ENCODE results near the gene DENND11. TPM values are rescaled to one million over a fixed set of nuclear protein-coding genes. Genes with fewer than 3 reads are reported as not detected.

The DENND11 gene, protein sequence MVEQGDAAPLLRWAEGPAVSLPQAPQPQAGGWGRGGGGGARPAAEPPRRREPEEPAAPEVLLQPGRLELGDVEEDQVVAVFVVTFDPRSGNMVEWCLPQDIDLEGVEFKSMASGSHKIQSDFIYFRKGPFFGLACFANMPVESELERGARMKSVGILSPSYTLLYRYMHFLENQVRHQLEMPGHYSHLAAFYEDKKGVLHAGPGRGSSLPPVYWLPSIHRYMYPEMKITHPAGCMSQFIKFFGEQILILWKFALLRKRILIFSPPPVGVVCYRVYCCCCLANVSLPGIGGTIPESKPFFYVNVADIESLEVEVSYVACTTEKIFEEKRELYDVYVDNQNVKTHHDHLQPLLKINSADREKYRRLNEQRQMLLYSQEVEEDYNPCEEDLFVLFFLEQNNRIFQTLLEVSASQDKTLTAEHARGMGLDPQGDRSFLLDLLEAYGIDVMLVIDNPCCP
- total RNA-seq = 10 to 100 TPM; 40.7 to 77.9 (median 53.6) TPM
- polyA plus RNA-seq = 10 to 100 TPM; 15.1 to 19.4 TPM
- total RNA-seq = 221 reads per million, percentile 94 among the genes with 10 or more reads in this experiment

DNA sequence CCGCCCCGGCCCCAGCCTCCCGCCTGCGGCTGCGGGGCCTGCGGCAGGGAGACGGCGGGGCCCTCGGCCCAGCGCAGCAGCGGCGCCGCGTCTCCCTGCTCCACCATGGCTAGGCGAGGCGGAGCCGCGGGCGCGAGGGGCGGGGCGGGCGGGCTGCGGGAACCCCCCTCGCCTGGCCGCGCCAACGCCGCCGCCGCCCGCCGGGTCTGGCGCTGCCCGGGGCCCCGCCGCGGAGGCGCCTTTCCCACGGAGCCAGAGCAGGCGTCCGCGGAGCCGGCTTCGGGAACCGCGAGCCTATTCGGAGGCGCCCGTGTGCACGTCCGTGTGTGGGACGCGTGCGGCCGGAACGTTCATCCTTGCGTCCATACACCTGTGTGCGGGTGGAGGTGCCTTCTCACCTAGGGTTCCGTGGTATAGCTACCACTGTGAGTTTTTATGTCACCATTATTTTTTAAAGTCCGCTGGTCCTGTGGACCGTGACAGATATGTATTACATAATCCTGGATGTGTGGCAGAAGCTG, at the start of gene DENND11:
TSS of gene DENND11 (minus strand) at position 120 of the 521 bp plus-strand sequence. CDS start at position 107, 13 bp downstream.
- Mint-ChIP-seq H3K4me1 (peaks cover 39 to 51% (median 45%) of the 10 kb centered on the region in 7 donors), H3K36me3 (peaks cover 0 to 10% (median 0%) of the 10 kb centered on the region in 5 donors), H3K27me3 (peaks cover 0 to 16% (median 0%) of the 10 kb centered on the region in 5 donors), H3K4me3 (peak within 1 kb of the TSS; percentile 80 to 95 (median 88)), H3K9me3 (no peaks in the 10 kb centered on the region), H3K27ac (peak within 1 kb of the TSS; percentile 77 to 98 (median 91))
- ChIA-PET CTCF (interaction anchor here (1.6 to 2.7 kb wide), 2 partner anchors 36 to 47 kb away, joined by 5 to 19 read pairs; partner anchors contain the start of gene SSBP1), POLR2A (interaction anchor here (0.6 to 4.0 kb wide), 2 partner anchors 32 to 36 kb away, joined by 3 to 59 read pairs; partner anchors contain the start of gene SSBP1)
- Histone ChIP-seq H3K27ac (ENCODE audit: low read depth, low read length) (peak within 1 kb of the TSS; percentile 90), H3K27me3 (ENCODE audit: control insufficient read depth in 2 of 2, insufficient read depth in 2 of 2, low read length in 2 of 2) (no peaks in the 10 kb centered on the region), H3K4me1 (ENCODE audit: control insufficient read depth in 2 of 2, insufficient read depth in 2 of 2, low read length in 2 of 2) (peaks cover 7 to 19% of the 10 kb centered on the region in 2 donors), H3K36me3 (ENCODE audit: control insufficient read depth in 2 of 3, insufficient read depth in 3 of 3, low read length in 3 of 3) (no peaks in the 10 kb centered on the region), H3K4me3 (ENCODE audit: low read length) (peak within 1 kb of the TSS; percentile 77), H3K9me3 (ENCODE audit: control insufficient read depth in 2 of 3, low read length in 3 of 3) (no peaks in the 10 kb centered on the region)
- DNase-seq = peak; percentile 24 to 71 (median 52)
- intact Hi-C loops (cut with micrococcal nuclease) = loop anchor here in 1 of 2 donors (1.0 to 5.0 kb wide), 3 partner anchors 9 to 1223 kb away; partner anchors contain the start of genes BRAF and MKRN1
- ATAC-seq = peak; percentile 84

DNA sequence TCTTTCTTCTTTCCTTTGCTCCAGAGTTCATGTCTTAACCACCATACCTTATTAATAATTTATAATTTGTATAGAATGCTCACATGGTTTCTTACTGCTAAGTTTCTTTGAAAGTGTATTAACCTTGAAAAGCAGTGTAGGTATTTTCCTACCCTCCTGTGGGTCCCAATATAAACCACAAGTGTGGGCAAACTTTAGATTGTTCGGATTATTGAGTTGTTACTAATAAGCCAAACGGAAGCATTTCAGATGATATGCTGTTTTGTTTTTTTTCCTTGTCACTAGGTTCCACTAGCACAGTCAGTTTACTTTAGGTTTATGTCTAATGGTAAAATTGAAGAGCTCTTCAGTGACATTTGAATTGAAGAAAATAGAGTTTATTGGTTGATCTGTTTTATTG, 46.4 kb upstream of the DENND11 start:
- H3K36me3 Mint-ChIP-seq = peaks cover 39 to 79% (median 68%) of the 10 kb centered on the region in 5 donors
- Histone ChIP-seq H3K9me3 (ENCODE audit: control insufficient read depth in 2 of 3, low read length in 3 of 3) (peaks cover 0 to 12% (median 0%) of the 10 kb centered on the region in 3 experiments), H3K4me1 (ENCODE audit: control insufficient read depth in 2 of 2, insufficient read depth in 2 of 2, low read length in 2 of 2) (no peaks in the 10 kb centered on the region), H3K36me3 (ENCODE audit: control insufficient read depth in 2 of 3, insufficient read depth in 3 of 3, low read length in 3 of 3) (peaks cover 38 to 85% (median 49%) of the 10 kb centered on the region in 3 experiments), H3K27ac (ENCODE audit: low read depth, low read length) (no peak overlapping the region), H3K27me3 (ENCODE audit: control insufficient read depth in 2 of 2, insufficient read depth in 2 of 2, low read length in 2 of 2) (no peaks in the 10 kb centered on the region), H3K4me3 (ENCODE audit: low read length) (no peak overlapping the region)
- POLR2A ChIA-PET = interaction anchor here (0.9 kb wide), 1 partner anchor 10 kb away, joined by 3 read pairs; no protein-coding TSS in a partner anchor
- no peak overlapping the region for H3K4me3 Mint-ChIP-seq
- H3K27ac Mint-ChIP-seq = no peak overlapping the region
- peaks cover 0 to 36% (median 19%) of the 10 kb centered on the region in 11 donors for H3K9me3 Mint-ChIP-seq
- H3K27me3 Mint-ChIP-seq = no peaks in the 10 kb centered on the region
- DNase-seq = no peak
- intact Hi-C loops (cut with micrococcal nuclease) = no loop called here
- H3K4me1 Mint-ChIP-seq = peaks cover 4 to 12% (median 8%) of the 10 kb centered on the region in 7 donors
- ATAC-seq = no peak
- CTCF ChIA-PET = no interaction called here

DNA sequence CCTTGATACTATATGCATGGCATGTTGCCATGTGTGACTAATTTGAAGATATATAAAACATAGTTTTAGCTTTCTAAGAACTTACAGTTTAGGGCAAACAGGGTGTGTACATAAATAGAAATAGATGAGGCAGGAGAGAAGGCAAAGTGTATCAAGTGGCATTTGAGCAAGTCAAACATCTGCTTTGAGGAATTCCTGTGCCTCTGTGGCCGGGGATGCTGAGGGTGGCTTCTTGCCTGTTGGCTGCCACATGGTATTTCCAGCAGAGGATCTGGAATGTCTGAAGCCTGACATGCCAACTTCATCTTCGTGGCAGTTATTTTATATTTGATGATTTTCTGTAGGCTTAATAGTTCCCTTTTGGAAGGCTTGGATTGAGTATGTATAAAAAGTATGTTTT, 42.2 kb upstream of the DENND11 start:
- Histone ChIP-seq H3K4me1 (ENCODE audit: control insufficient read depth in 2 of 2, insufficient read depth in 2 of 2, low read length in 2 of 2) (peaks cover 8 to 16% of the 10 kb centered on the region in 2 donors), H3K4me3 (ENCODE audit: low read length) (no peak overlapping the region), H3K27me3 (ENCODE audit: control insufficient read depth in 2 of 2, insufficient read depth in 2 of 2, low read length in 2 of 2) (no peaks in the 10 kb centered on the region), H3K36me3 (ENCODE audit: control insufficient read depth in 2 of 3, insufficient read depth in 3 of 3, low read length in 3 of 3) (peaks cover 26 to 75% (median 30%) of the 10 kb centered on the region in 3 experiments), H3K27ac (ENCODE audit: low read depth, low read length) (no peak overlapping the region), H3K9me3 (ENCODE audit: control insufficient read depth in 2 of 3, low read length in 3 of 3) (no peaks in the 10 kb centered on the region)
- CTCF ChIA-PET = no interaction called here
- peaks cover 19 to 60% (median 43%) of the 10 kb centered on the region in 5 donors for H3K36me3 Mint-ChIP-seq
- DNase-seq (no peak), ATAC-seq (no peak)
- peaks cover 0 to 2% (median 0%) of the 10 kb centered on the region in 11 donors for H3K9me3 Mint-ChIP-seq
- peaks cover 19 to 48% (median 45%) of the 10 kb centered on the region in 7 donors for H3K4me1 Mint-ChIP-seq
- POLR2A ChIA-PET = no interaction called here
- no peak overlapping the region for H3K4me3 Mint-ChIP-seq
- H3K27me3 Mint-ChIP-seq = no peaks in the 10 kb centered on the region
- no peak overlapping the region for H3K27ac Mint-ChIP-seq
- intact Hi-C loops (cut with micrococcal nuclease) = no loop called here

DNA sequence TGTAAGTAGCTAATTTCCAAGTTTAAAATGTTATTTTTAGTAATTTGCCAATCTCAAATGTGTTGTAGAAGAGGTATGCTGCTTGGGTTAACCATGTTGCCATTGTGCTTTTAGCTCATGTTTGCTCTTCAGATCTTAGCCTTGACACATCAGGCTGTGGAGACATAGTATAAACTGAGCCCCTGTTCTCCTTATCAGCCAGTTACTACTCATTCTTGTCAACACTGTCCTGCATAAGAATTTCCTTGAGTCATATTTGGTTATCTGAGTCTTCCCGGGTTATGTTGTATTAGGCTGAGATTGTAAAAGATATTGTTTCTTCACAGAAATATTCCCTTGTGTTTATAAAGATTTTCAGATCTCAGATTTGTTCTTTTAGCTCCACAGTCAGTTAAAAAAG, 40.3 kb upstream of the DENND11 start:
- H3K4me3 Mint-ChIP-seq = no peak overlapping the region
- peaks cover 21 to 65% (median 22%) of the 10 kb centered on the region in 3 experiments for H3K36me3 ChIP-seq (ENCODE audit: control insufficient read depth in 2 of 3, insufficient read depth in 3 of 3, low read length in 3 of 3)
- ChIA-PET CTCF (interaction anchor here (0.6 to 0.7 kb wide), 2 partner anchors 44 to 1185 kb away, joined by 3 read pairs; no protein-coding TSS in a partner anchor), POLR2A (interaction anchor here (0.8 kb wide), 1 partner anchor 191 kb away, joined by 3 read pairs; the partner anchor contains the start of gene AGK)
- peaks cover 22 to 56% (median 36%) of the 10 kb centered on the region in 5 donors for H3K36me3 Mint-ChIP-seq
- H3K4me1 Mint-ChIP-seq = peaks cover 22 to 65% (median 63%) of the 10 kb centered on the region in 7 donors
- DNase-seq = no peak
- no peaks in the 10 kb centered on the region for H3K27me3 Mint-ChIP-seq
- H3K9me3 Mint-ChIP-seq = peaks cover 0 to 2% (median 0%) of the 10 kb centered on the region in 11 donors
- intact Hi-C loops (cut with micrococcal nuclease) = no loop called here
- no peak for ATAC-seq
- no peak overlapping the region for H3K4me3 ChIP-seq (ENCODE audit: low read length)
- no peaks in the 10 kb centered on the region for H3K27me3 ChIP-seq (ENCODE audit: control insufficient read depth in 2 of 2, insufficient read depth in 2 of 2, low read length in 2 of 2)
- H3K27ac Mint-ChIP-seq = peak overlapping the region in 1 of 9 donors; percentile 10
- H3K27ac ChIP-seq (ENCODE audit: low read depth, low read length) = no peak overlapping the region
- no peaks in the 10 kb centered on the region for H3K9me3 ChIP-seq (ENCODE audit: control insufficient read depth in 2 of 3, low read length in 3 of 3)
- H3K4me1 ChIP-seq (ENCODE audit: control insufficient read depth in 2 of 2, insufficient read depth in 2 of 2, low read length in 2 of 2) = peaks cover 15 to 21% of the 10 kb centered on the region in 2 donors

DNA sequence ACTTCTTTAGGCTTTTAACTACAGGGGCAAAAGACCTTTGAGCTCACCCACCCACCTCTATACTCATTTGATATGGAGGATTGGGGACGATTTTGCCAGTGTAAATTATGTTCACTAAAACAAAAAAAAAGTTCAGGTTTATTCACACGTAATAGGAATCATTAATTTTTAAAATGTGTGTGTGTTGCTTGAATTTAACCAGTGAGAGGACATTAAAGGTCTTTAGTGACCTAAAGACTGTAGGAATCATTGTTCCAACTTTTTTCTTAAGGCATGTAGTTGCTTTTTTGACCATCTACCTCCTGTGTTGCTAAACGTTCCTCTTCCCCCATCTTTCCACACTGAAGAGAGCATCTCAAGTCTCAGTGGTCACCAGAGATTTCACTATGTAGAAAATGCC, 37.3 kb upstream of the DENND11 start:
- Mint-ChIP-seq H3K27me3 (no peaks in the 10 kb centered on the region), H3K4me3 (peak overlapping the region; percentile 76 to 99 (median 94)), H3K36me3 (peaks cover 22 to 35% (median 28%) of the 10 kb centered on the region in 5 donors), H3K27ac (peak overlapping the region; percentile 58 to 97 (median 87)), H3K4me1 (peaks cover 25 to 74% (median 67%) of the 10 kb centered on the region in 7 donors), H3K9me3 (peaks cover 0 to 2% (median 0%) of the 10 kb centered on the region in 11 donors)
- ATAC-seq = no peak
- Histone ChIP-seq H3K27ac (ENCODE audit: low read depth, low read length) (peak overlapping the region; percentile 77), H3K4me1 (ENCODE audit: control insufficient read depth in 2 of 2, insufficient read depth in 2 of 2, low read length in 2 of 2) (peaks cover 21 to 22% of the 10 kb centered on the region in 2 donors), H3K27me3 (ENCODE audit: control insufficient read depth in 2 of 2, insufficient read depth in 2 of 2, low read length in 2 of 2) (no peaks in the 10 kb centered on the region), H3K9me3 (ENCODE audit: control insufficient read depth in 2 of 3, low read length in 3 of 3) (no peaks in the 10 kb centered on the region), H3K4me3 (ENCODE audit: low read length) (peak overlapping the region; percentile 84), H3K36me3 (ENCODE audit: control insufficient read depth in 2 of 3, insufficient read depth in 3 of 3, low read length in 3 of 3) (peaks cover 11 to 40% (median 16%) of the 10 kb centered on the region in 3 experiments)
- no peak for DNase-seq
- POLR2A ChIA-PET = interaction anchor here (1.2 to 5.7 kb wide), 4 partner anchors 37 to 725 kb away, joined by 3 to 59 read pairs (median 12); partner anchors contain the start of genes DENND11 and MRPS33
- CTCF ChIA-PET = interaction anchor here (2.8 kb wide), 1 partner anchor 38 kb away, joined by 19 read pairs; the partner anchor contains the start of gene DENND11
- intact Hi-C loops (cut with micrococcal nuclease) = loop anchor here (2.0 to 5.0 kb wide), 8 partner anchors 64 to 1334 kb away; partner anchors contain the start of genes ADCK2 (in 1 of the 2), BRAF (in 1 of the 2), MKRN1 (in 1 of the 2) and NDUFB2 (in 1 of the 2)

All from naive thymus-derived CD4-positive, alpha-beta T cell (primary cell).